Duodenal mucosa (tissue), 2 donors: ENCODE measurements around the gene ACP2.

Experiments
- H3K27ac ChIP-seq: one replicate; pipeline ENCODE4 v1.7.0; 2013; ENCODE audit warnings: low read depth, low read length
- H3K27me3 ChIP-seq, 2 donors: one replicate each; pipeline ENCODE4 v1.7.0; 2013; ENCODE audit warnings: low read length in 2 of 2, control low read depth in 1 of 2; ENCODE audit not compliant: insufficient read depth in 2 of 2, control insufficient read depth in 1 of 2
- H3K36me3 ChIP-seq, 2 donors: one replicate each; pipeline ENCODE4 v1.7.0; 2013; ENCODE audit warnings: low read length in 2 of 2, control low read depth in 1 of 2; ENCODE audit not compliant: insufficient read depth in 2 of 2, control insufficient read depth in 1 of 2
- H3K4me1 ChIP-seq, 2 donors: one replicate each; pipeline ENCODE4 v1.7.0; 2013; ENCODE audit warnings: low read length in 2 of 2, control low read depth in 1 of 2; ENCODE audit not compliant: insufficient read depth in 2 of 2, control insufficient read depth in 1 of 2
- H3K4me3 ChIP-seq, 2 donors: one replicate each; pipeline ENCODE4 v1.7.0; 2013; ENCODE audit warnings: low read length in 2 of 2, low read depth in 1 of 2
- H3K9ac ChIP-seq, 2 donors: one replicate each; pipeline ENCODE4 v1.7.0; 2013; ENCODE audit warnings: low read length in 2 of 2, low read depth in 1 of 2
- H3K9me3 ChIP-seq, 2 donors: one replicate each; pipeline ENCODE4 v1.7.0; 2013; ENCODE audit warnings: low read length in 2 of 2, control low read depth in 1 of 2; ENCODE audit not compliant: control insufficient read depth in 1 of 2

Gene ACP2

DNA sequence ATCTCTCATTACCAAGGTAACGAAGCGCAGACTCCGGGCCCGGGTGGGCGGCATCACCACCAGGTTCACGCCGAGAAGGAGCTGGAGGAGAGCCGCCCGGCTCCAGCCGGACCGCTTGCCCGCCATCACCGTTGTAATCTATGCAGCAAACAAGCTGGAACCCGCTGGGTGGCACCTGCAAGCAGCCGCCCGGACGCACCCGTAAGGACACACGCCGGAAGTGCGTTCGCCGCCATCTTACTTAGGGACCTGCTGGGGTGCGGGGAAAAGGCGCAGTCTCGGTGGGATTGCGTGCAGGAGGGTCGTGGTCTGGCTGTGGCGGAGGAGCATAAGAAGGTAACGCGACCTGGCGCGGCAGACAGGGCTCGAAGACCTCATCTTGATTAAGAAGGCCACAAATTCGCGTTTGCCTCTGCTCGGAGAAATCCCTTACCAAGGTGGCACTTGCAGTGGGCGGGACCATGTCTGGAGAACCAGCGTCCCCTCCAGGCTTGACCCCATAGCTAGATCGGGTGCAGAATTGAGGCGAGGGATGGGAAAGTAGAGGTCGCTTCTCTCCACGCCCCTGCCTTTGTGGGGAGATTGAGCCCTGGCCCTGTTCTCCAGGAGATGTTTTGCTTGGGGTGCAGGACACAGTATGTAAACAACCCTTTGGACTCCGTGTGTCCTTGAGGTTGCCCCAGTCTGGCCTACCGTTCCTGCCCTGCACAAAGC lies at the start of gene ACP2:
ACP2 (minus strand) TSS at position 151 of the 714 bp plus-strand sequence; CDS start at position 126, 25 bp downstream.
- peak within 1 kb of the TSS; percentile 88 to 98 for H3K9ac ChIP-seq
- peaks cover 16 to 19% of the 10 kb centered on the region in 2 donors for H3K36me3 ChIP-seq
- no peaks in the 10 kb centered on the region for H3K27me3 ChIP-seq
- peak within 1 kb of the TSS; percentile 96 to 99 for H3K4me3 ChIP-seq
- H3K4me1 ChIP-seq: peaks cover 31 to 36% of the 10 kb centered on the region in 2 donors
- no peaks in the 10 kb centered on the region for H3K9me3 ChIP-seq
- peak within 1 kb of the TSS; percentile 80 for H3K27ac ChIP-seq

- no peak overlapping the region for H3K27ac ChIP-seq
- no peaks in the 10 kb centered on the region for H3K27me3 ChIP-seq
- peaks cover 40 to 76% of the 10 kb centered on the region in 2 donors for H3K36me3 ChIP-seq
- H3K4me1 ChIP-seq: no peaks in the 10 kb centered on the region
- H3K9me3 ChIP-seq: no peaks in the 10 kb centered on the region
- H3K4me3 ChIP-seq: no peak overlapping the region
- H3K9ac ChIP-seq: no peak overlapping the region
Measured at GRCh38 chr11:47296045-47296444, 47.4 kb upstream of the ACP2 start.

GRCh38 chr11:47295385-47295784 lies 46.8 kb upstream of the ACP2 start:
- Histone ChIP-seq H3K27me3 (no peaks in the 10 kb centered on the region), H3K4me3 (no peak overlapping the region), H3K27ac (no peak overlapping the region), H3K36me3 (peaks cover 46 to 79% of the 10 kb centered on the region in 2 donors), H3K9me3 (no peaks in the 10 kb centered on the region), H3K9ac (no peak overlapping the region), H3K4me1 (no peaks in the 10 kb centered on the region)

DNA sequence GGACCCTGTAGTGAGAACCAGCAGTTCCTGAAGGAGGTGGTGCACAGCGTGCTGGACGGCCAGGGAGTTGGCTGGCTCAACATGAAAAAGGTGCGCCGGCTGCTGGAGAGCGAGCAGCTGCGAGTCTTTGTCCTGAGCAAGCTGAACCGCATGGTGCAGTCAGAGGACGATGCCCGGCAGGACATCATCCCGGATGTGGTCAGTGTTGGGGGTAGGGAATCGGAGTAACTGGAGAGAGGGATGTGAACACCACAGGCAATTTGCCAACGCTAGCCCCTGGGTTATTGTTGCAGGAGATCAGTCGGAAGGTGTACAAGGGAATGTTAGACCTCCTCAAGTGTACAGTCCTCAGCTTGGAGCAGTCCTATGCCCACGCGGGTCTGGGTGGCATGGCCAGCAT lies 41.2 kb upstream of the ACP2 start:
- Histone ChIP-seq H3K9me3 (no peaks in the 10 kb centered on the region), H3K4me3 (no peak overlapping the region), H3K4me1 (no peaks in the 10 kb centered on the region), H3K27ac (no peak overlapping the region), H3K27me3 (no peaks in the 10 kb centered on the region), H3K36me3 (peaks cover 77 to 88% of the 10 kb centered on the region in 2 donors), H3K9ac (no peak overlapping the region)

GRCh38 chr11:47288066-47288465 lies 39.5 kb upstream of the ACP2 start:
- no peak overlapping the region for H3K4me3 ChIP-seq
- H3K4me1 ChIP-seq: no peaks in the 10 kb centered on the region
- no peak overlapping the region for H3K27ac ChIP-seq
- peaks cover 83 to 95% of the 10 kb centered on the region in 2 donors for H3K36me3 ChIP-seq
- no peaks in the 10 kb centered on the region for H3K9me3 ChIP-seq
- H3K9ac ChIP-seq: no peak overlapping the region
- H3K27me3 ChIP-seq: no peaks in the 10 kb centered on the region

DNA sequence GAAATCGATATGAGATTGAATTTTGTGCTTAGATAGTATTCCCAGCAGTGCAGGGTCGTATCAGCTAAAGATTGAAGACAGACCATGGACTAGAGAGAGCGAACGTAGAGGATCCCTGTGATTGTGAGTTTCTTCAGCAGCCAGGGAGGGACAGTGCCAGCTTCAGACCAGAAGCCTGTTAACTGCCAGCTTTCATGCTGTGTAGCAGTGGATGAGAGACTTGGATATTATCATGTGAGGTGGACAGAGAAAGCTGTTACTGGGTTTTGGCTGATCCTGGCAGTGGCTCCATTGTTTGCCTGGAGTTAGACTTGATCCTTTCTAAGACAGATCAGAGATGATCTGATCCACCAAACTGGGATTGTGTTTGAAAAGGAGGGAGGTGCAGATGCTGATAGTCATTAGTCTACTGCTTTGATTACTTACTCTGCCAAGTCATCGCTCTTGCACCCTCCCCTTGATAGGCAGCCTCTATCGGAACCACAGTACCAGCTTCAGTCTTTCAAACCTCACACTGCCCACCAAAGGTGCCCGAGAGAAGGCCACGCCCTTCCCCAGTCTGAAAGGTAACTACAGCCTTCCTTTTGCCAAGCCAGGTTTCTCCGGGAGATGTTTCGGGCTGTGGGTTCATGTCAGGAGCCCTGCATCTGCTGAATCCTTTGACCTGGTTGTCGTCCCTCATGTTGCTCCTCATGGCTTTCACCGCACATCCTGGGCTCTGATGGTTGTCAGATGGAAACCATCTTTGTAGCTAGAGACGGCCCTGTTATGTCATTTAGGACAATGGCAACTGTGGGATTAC lies 37.6 kb upstream of the ACP2 start:
- no peak overlapping the region for H3K27ac ChIP-seq
- peaks cover 77 to 91% of the 10 kb centered on the region in 2 donors for H3K36me3 ChIP-seq
- H3K9ac ChIP-seq: no peak overlapping the region
- H3K27me3 ChIP-seq: no peaks in the 10 kb centered on the region
- H3K4me1 ChIP-seq: no peaks in the 10 kb centered on the region
- no peak overlapping the region for H3K4me3 ChIP-seq
- H3K9me3 ChIP-seq: no peaks in the 10 kb centered on the region

GRCh38 chr11:47284151-47284550 lies 35.5 kb upstream of the ACP2 start:
- H3K27me3 ChIP-seq: no peaks in the 10 kb centered on the region
- H3K4me3 ChIP-seq: no peak overlapping the region
- H3K9me3 ChIP-seq: no peaks in the 10 kb centered on the region
- H3K4me1 ChIP-seq: no peaks in the 10 kb centered on the region
- peaks cover 58 to 89% of the 10 kb centered on the region in 2 donors for H3K36me3 ChIP-seq
- H3K27ac ChIP-seq: no peak overlapping the region
- H3K9ac ChIP-seq: no peak overlapping the region

GRCh38 chr11:47282462-47282861 lies 33.8 kb upstream of the ACP2 start:
- Histone ChIP-seq H3K9ac (no peak overlapping the region), H3K27ac (no peak overlapping the region), H3K9me3 (no peaks in the 10 kb centered on the region), H3K4me3 (no peak overlapping the region), H3K27me3 (no peaks in the 10 kb centered on the region), H3K4me1 (no peaks in the 10 kb centered on the region), H3K36me3 (peaks cover 58 to 90% of the 10 kb centered on the region in 2 donors)

GRCh38 chr11:47280860-47281259 lies 32.2 kb upstream of the ACP2 start:
- no peak overlapping the region for H3K27ac ChIP-seq
- peaks cover 61 to 90% of the 10 kb centered on the region in 2 donors for H3K36me3 ChIP-seq
- H3K27me3 ChIP-seq: no peaks in the 10 kb centered on the region
- no peaks in the 10 kb centered on the region for H3K9me3 ChIP-seq
- no peak overlapping the region for H3K9ac ChIP-seq
- no peaks in the 10 kb centered on the region for H3K4me1 ChIP-seq
- H3K4me3 ChIP-seq: no peak overlapping the region

DNA sequence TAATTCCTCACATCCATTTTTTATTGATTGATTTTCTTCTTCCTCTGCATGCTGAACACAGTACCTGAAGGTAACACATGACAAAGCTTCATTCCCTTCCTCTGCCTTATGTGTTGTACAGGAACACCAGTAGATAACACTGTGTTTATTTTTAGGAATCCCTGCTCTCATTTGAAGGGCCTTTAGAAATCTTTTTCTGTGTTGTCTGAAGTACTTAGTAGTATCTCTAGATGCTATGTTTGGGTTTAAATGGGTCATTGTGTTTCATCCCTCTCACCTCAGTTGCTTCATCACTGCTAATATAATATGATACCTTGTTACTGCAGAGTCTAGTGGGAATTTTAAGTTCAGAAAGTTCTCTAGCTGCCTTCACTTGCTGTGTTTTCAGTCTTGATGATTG lies 31.5 kb upstream of the ACP2 start:
- Histone ChIP-seq H3K36me3 (peaks cover 57 to 90% of the 10 kb centered on the region in 2 donors), H3K27me3 (no peaks in the 10 kb centered on the region), H3K27ac (no peak overlapping the region), H3K4me3 (no peak overlapping the region), H3K9ac (no peak overlapping the region), H3K4me1 (no peaks in the 10 kb centered on the region), H3K9me3 (no peaks in the 10 kb centered on the region)
